Measurements from ENCODE around the gene ROCK2. TPM values are rescaled to one million over a fixed set of nuclear protein-coding genes. Genes with fewer than 3 reads are reported as not detected.

The ROCK2 gene
- polyA plus RNA-seq, 1 experiment = 6.0 TPM

DNA sequence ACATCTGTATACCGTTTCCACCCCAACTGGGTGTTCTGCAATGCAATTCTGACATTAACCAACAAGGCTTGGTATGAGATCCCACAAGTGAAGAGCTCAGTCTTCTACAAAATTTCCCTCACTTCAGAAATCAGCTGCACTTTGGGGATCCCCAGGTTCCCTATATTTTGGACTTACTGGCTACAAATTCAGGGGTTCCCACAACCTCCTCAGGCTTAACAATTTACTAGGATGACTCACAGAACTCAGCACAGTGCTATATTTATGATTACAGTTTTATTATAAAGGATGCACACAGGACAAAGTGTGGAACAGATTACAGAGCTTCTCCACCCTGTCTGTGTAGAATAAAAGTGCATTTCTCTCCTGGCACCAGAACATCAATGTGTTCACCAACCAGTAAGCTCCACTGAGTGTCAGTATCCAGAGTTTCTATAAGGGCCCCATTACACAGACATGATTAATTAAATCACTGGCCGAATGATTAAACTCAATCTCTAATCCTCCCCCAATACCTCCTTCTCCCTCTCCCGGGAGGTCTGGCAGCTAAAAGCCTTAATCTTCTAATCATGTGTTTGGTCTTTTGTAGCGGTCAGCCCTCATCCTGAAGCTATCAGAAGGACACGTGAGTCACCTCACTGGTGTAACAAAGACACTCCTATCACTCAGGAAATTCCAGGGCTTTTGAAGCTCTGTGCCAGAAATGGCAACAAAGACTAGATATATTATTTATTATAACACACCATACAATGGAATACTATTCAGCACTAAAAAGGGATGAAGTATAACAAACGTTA lies 104.6 kb downstream of the ROCK2 start:
- Histone ChIP-seq H3K27me3 (ENCODE audit: control insufficient read depth, insufficient read depth, low read length) (no peaks in the 10 kb centered on the region), H3K36me3 (ENCODE audit: control insufficient read depth, insufficient read depth, low read length) (no peaks in the 10 kb centered on the region), H3K4me3 (ENCODE audit: low read depth, low read length) (no peak overlapping the region)
- CTCF ChIA-PET = interaction anchor here (1.2 to 2.6 kb wide), 3 partner anchors 8 to 172 kb away, joined by 3 to 9 read pairs (median 6); no protein-coding TSS in a partner anchor
- DNase-seq (ENCODE audit: low read depth) = no peak
- POLR2A ChIA-PET = no interaction called here
- TF ChIP-seq, protein P1, sequence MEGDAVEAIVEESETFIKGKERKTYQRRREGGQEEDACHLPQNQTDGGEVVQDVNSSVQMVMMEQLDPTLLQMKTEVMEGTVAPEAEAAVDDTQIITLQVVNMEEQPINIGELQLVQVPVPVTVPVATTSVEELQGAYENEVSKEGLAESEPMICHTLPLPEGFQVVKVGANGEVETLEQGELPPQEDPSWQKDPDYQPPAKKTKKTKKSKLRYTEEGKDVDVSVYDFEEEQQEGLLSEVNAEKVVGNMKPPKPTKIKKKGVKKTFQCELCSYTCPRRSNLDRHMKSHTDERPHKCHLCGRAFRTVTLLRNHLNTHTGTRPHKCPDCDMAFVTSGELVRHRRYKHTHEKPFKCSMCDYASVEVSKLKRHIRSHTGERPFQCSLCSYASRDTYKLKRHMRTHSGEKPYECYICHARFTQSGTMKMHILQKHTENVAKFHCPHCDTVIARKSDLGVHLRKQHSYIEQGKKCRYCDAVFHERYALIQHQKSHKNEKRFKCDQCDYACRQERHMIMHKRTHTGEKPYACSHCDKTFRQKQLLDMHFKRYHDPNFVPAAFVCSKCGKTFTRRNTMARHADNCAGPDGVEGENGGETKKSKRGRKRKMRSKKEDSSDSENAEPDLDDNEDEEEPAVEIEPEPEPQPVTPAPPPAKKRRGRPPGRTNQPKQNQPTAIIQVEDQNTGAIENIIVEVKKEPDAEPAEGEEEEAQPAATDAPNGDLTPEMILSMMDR (IDR thresholded peaks at IDR 0.05; ENCODE audit: insufficient read depth, low read depth, low read length) = no peak

DNA sequence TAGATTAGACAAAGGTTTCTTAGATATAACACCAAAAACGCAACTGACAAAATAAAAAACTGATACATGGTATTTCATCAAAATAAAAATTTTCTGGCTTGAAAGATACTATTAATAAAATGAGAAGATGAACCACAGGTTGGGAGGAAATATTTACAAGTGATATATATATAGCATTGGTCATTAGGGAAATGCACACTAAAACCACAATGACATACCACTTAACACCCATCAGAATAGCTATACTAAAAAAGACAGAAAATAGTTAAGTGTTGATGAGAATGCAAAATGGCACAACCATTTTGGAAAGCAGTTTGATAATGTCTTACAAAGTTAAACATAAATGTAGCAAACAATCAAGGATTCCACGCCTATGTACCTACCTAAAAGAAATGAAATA lies 105.3 kb downstream of the ROCK2 start:
- ChIA-PET POLR2A (no interaction called here), CTCF (interaction anchor here (0.6 to 2.6 kb wide), 5 partner anchors 9 to 173 kb away, joined by 3 to 9 read pairs (median 4); no protein-coding TSS in a partner anchor)
- Histone ChIP-seq H3K36me3 (ENCODE audit: control insufficient read depth, insufficient read depth, low read length) (no peaks in the 10 kb centered on the region), H3K27me3 (ENCODE audit: control insufficient read depth, insufficient read depth, low read length) (no peaks in the 10 kb centered on the region), H3K4me3 (ENCODE audit: low read depth, low read length) (no peak overlapping the region)
- TF ChIP-seq, protein P1 (IDR thresholded peaks at IDR 0.05; ENCODE audit: insufficient read depth, low read depth, low read length) = no peak
- no peak for DNase-seq (ENCODE audit: low read depth)

DNA sequence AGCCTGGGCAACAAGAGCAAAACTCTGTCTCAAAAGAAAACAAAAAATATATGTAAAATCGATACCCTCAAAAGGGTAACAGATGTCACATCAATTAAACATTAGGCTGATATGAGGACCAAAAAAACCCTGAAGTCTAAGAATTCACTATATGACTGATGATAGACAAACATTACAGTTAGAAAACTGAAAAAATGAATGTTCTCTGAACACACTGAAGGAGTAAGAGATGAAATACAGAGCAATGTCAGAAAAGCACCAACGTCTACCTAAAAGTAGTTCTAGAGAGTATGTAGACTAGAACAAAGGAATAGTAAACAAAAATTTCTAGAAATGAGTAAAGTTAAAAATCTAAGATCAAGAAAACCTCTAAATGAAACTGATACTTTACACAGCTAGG lies 107.3 kb downstream of the ROCK2 start:
- no peak overlapping the region for H3K4me3 ChIP-seq (ENCODE audit: low read depth, low read length)
- ChIA-PET CTCF (no interaction called here), POLR2A (no interaction called here)
- TF ChIP-seq, protein P1 (IDR thresholded peaks at IDR 0.05; ENCODE audit: insufficient read depth, low read depth, low read length) = no peak
- H3K36me3 ChIP-seq (ENCODE audit: control insufficient read depth, insufficient read depth, low read length) = no peaks in the 10 kb centered on the region
- H3K27me3 ChIP-seq (ENCODE audit: control insufficient read depth, insufficient read depth, low read length) = no peaks in the 10 kb centered on the region
- DNase-seq (ENCODE audit: low read depth) = no peak

DNA sequence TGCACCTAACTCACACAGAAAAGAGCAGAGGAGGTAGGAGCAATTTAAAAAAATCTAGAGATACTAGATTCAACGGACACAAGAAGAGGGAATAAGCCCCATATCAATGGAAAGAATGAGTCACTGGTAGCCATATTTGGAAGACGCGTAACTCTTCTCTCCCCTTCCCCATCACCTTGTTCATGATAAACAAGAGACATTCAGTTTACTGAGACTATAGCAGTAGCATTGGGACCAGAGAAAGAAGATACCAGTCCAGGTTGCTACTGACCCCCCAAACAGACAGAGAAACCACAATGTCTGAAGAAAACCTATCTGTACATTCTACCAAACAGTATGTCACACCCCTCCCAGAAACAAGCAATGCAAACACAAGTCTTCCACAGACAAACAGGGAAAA lies 108.1 kb downstream of the ROCK2 start:
- H3K27me3 ChIP-seq (ENCODE audit: control insufficient read depth, insufficient read depth, low read length) = no peaks in the 10 kb centered on the region
- no peak for DNase-seq (ENCODE audit: low read depth)
- POLR2A ChIA-PET = no interaction called here
- H3K36me3 ChIP-seq (ENCODE audit: control insufficient read depth, insufficient read depth, low read length) = no peaks in the 10 kb centered on the region
- H3K4me3 ChIP-seq (ENCODE audit: low read depth, low read length) = no peak overlapping the region
- CTCF ChIA-PET = interaction anchor here (0.7 kb wide), 1 partner anchor 173 kb away, joined by 3 read pairs; no protein-coding TSS in a partner anchor
- TF ChIP-seq, protein P1 (IDR thresholded peaks at IDR 0.05; ENCODE audit: insufficient read depth, low read depth, low read length) = no peak

DNA sequence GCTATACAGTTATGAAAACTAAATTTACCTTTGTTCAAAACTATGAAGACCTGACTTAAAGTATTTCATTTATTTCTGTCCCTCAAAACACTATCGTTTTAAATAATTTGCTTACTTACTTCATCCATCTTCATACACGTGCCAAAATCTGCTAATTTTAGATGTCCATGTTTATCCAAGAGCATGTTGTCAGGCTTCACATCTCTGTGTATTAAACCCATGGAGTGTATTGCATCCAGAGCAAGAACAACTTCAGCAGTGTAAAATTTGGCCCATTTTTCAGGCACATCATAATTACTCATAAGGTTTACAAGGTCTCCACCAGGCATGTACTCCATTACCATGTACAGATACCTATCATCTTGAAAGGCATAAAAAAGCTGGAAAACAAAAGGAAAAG lies 108.9 kb downstream of the ROCK2 start:
- ChIA-PET POLR2A (no interaction called here), CTCF (interaction anchor here (0.7 to 2.0 kb wide), 7 partner anchors 106 to 211 kb away, joined by 3 to 19 read pairs (median 5); partner anchors contain the start of gene ROCK2)
- TF ChIP-seq, protein P1 (IDR thresholded peaks at IDR 0.05; ENCODE audit: insufficient read depth, low read depth, low read length) = no peak
- H3K27me3 ChIP-seq (ENCODE audit: control insufficient read depth, insufficient read depth, low read length) = no peaks in the 10 kb centered on the region
- no peaks in the 10 kb centered on the region for H3K36me3 ChIP-seq (ENCODE audit: control insufficient read depth, insufficient read depth, low read length)
- no peak for DNase-seq (ENCODE audit: low read depth)
- no peak overlapping the region for H3K4me3 ChIP-seq (ENCODE audit: low read depth, low read length)
